Measurements from ENCODE around the gene METTL15. TPM values are rescaled to one million over a fixed set of nuclear protein-coding genes. Genes with fewer than 3 reads are reported as not detected.
"Not testable (repeated sequence)": the region's sequence is repeated elsewhere in the genome, so short reads cannot be mapped to it uniquely, and the experiment has no call there.

METTL15 gene
- total and polyA plus RNA-seq, 2 of the 8 experiments (the other 6 are each of a cell fraction or from before 2014, with no cell fraction given), result 5.4 to 10.5 TPM

DNA sequence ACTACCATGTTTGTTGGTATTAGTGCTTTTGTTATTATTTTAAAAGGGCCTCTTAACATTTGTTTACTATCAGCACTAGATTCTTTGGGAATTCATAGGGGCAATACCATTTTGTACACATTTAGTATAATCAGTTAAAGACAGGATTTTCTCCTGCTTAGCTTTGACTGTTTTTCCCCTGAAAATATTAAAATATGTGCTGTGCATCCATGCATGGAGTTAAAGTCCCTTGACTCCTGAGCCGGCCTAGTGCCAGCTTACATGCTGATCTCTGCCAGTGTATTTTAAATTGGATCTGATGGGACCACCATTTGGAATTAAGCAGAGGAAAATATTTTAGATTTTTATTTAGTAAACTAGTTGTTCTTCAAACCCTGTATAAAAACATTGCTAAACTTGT is 161.4 kb downstream of the METTL15 start (continued):
- TF ChIP-seq POLR2A (IDR thresholded peaks at IDR 0.05; ENCODE audit: control extremely low read depth in 1 of 2, low read depth in 2 of 2, low read length in 2 of 2) (no peak), JUND (IDR thresholded peaks at IDR 0.05; ENCODE audit: low read length) (no peak), SIRT6 (IDR thresholded peaks at IDR 0.05; ENCODE audit: low read length) (no peak), RBBP5 (IDR thresholded peaks at IDR 0.05; ENCODE audit: borderline replicate concordance, low read depth, low read length) (no peak), TEAD4 (IDR thresholded peaks at IDR 0.05; ENCODE audit: low read depth, low read length) (no peak), CHD1 (IDR thresholded peaks at IDR 0.05; ENCODE audit: low read depth, low read length) (no peak), FOSL1 (IDR thresholded peaks at IDR 0.05; ENCODE audit: insufficient read depth, low read depth, low read length) (no peak), CHD2 (IDR thresholded peaks at IDR 0.05; ENCODE audit: low read length) (no peak)

GRCh38 chr11:28272247-28272646 is 164.1 kb downstream of the METTL15 start:
- WGBS, 2 experiments (ENCODE audit: extremely low coverage in 1 of 2, insufficient coverage in 1 of 2, insufficient read length in 1 of 2, insufficient replicate concordance in 2 of 2, low coverage in 1 of 2, low lambda C conversion rate in 2 of 2, missing lambda C conversion rate in 1 of 2), result 97% methylated on average over 2 of the region's 2 CpGs; no CpG with 5 or more reads in 1 of the 2 experiments
- H2BK120ac ChIP-seq (replicated peaks; ENCODE audit: low read depth, low read length); CTCF ChIA-PET (ENCODE audit: partially characterized antibody); H3K23ac ChIP-seq (ENCODE audit: insufficient read length); POLR2A ChIA-PET (ENCODE audit: partially characterized antibody); H3K79me1 ChIP-seq (ENCODE audit: low read depth, low read length); DNase-seq (ENCODE audit: low read depth in 1 of 2, low spot score in 2 of 2); H3K4me2 ChIP-seq (ENCODE audit: insufficient read depth in 1 of 2, low read depth in 2 of 2, low read length in 2 of 2); H3K4ac ChIP-seq (replicated peaks; ENCODE audit: insufficient read length, low read depth, low read length); H4K20me1 ChIP-seq (replicated peaks in 1 of 2; ENCODE audit: control insufficient read depth in 1 of 2, insufficient read depth in 2 of 2, low read length in 2 of 2); H2BK12ac ChIP-seq (ENCODE audit: low read depth, low read length); H2BK15ac ChIP-seq (ENCODE audit: low read length); H3K4me3 ChIP-seq (ENCODE audit: extremely low read depth in 1 of 4, insufficient read depth in 2 of 4, low read depth in 3 of 4, low read length in 4 of 4); H3K9me3 ChIP-seq (ENCODE audit: insufficient read depth in 2 of 2, low read depth in 1 of 2, low read length in 1 of 2); H2BK5ac ChIP-seq (ENCODE audit: low read depth, low read length); H2AK5ac ChIP-seq (ENCODE audit: low read depth, low read length); H3K4me1 ChIP-seq (replicated peaks in 1 of 4; ENCODE audit: control insufficient read depth in 3 of 4, insufficient read depth in 4 of 4, low read length in 3 of 4); H3K79me2 ChIP-seq (ENCODE audit: control insufficient read depth in 1 of 2, insufficient read depth in 2 of 2, low read length in 2 of 2); H3K9ac ChIP-seq (replicated peaks in 1 of 4; ENCODE audit: extremely low read depth in 1 of 4, low read depth in 3 of 4, low read length in 3 of 4); FAIRE-seq; H4K5ac ChIP-seq (ENCODE audit: insufficient read length, low read depth, low read length); H3K18ac ChIP-seq (ENCODE audit: extremely low read depth, low read length); H4K8ac ChIP-seq (ENCODE audit: extremely low read depth, insufficient read depth, low read length); H3K23me2 ChIP-seq (ENCODE audit: low read depth, low read length); H3K14ac ChIP-seq (ENCODE audit: insufficient read length); H3K27me3 ChIP-seq (replicated peaks in 1 of 4; ENCODE audit: control insufficient read depth in 3 of 4, extremely low read depth in 1 of 4, insufficient read depth in 3 of 4, low read length in 3 of 4); H2BK20ac ChIP-seq (ENCODE audit: low read length); H3K36me3 ChIP-seq (ENCODE audit: control insufficient read depth in 2 of 4, insufficient read depth in 4 of 4, low read length in 3 of 4); H2AFZ ChIP-seq (ENCODE audit: low read length); H3K27ac ChIP-seq (ENCODE audit: low read depth, low read length); H3K56ac ChIP-seq (replicated peaks; ENCODE audit: insufficient read length, low read depth, low read length); H4K91ac ChIP-seq (replicated peaks; ENCODE audit: insufficient read length, low read length): not testable (repeated sequence)
